Heart left ventricle (tissue), 16 donors: ENCODE results near the gene STIP1. TPM values are rescaled to one million over a fixed set of nuclear protein-coding genes. Genes with fewer than 3 reads are reported as not detected.

Experiments
- ATAC-seq, 4 donors: fragments of 200-7000 bp; cut with Tn5 transposase; one replicate each; pipeline ENCODE4 v1.9.1; 2020 to 2022; ENCODE audit warnings: moderate library complexity in 4 of 4, mild to moderate bottlenecking in 3 of 4, moderate number of reproducible peaks in 1 of 4
- DNase-seq, 5 donors: peaks; one replicate each; pipeline ENCODE4 v3.0.0-alpha.2; 2020
- H3K27ac ChIP-seq, 12 donors: fragments of 200-600 bp; sonication (generic) in 4 of 12; one replicate each; pipeline versions ENCODE4 v1.5.0 to v1.8.0; 2016 to 2022; ENCODE audit warnings: mild to moderate bottlenecking in 2 of 12
- H3K27me3 ChIP-seq, 9 donors: fragments of 200-600 bp; sonication (generic) in 2 of 9; one replicate each; pipeline versions ENCODE4 v1.5.1 to v1.8.0; 2016 to 2022; ENCODE audit warnings: mild to moderate bottlenecking in 3 of 9
- H3K36me3 ChIP-seq, 9 donors: fragments of 200-600 bp; sonication (generic) in 2 of 9; one replicate each; pipeline versions ENCODE4 v1.5.0 to v1.8.0; 2018 to 2022; ENCODE audit warnings: mild to moderate bottlenecking in 2 of 9
- H3K4me1 ChIP-seq, 12 donors: fragments of 200-600 bp; sonication (generic) in 4 of 12; one replicate each; pipeline versions ENCODE4 v1.5.0 to v1.8.0; 2016 to 2022; ENCODE audit warnings: mild to moderate bottlenecking in 3 of 12
- H3K4me3 ChIP-seq, 12 donors: fragments of 200-600 bp; sonication (generic) in 4 of 12; one replicate each; pipeline versions ENCODE4 v1.5.0 to v1.8.0; 2017 to 2022; ENCODE audit warnings: mild to moderate bottlenecking in 9 of 12, moderate library complexity in 4 of 12
- H3K9me3 ChIP-seq, 12 donors: fragments of 200-600 bp; sonication (generic) in 4 of 12; one replicate each; pipeline versions ENCODE4 v1.5.0 to v1.8.0; 2016 to 2022; ENCODE audit warnings: mild to moderate bottlenecking in 1 of 12
- POLR2A ChIP-seq, 2 donors: fragments of 450-650 bp; IDR thresholded peaks; one replicate each; pipeline ENCODE4 v1.6.1; 2017; ENCODE audit warnings: antibody characterized with exemption in 2 of 2, mild to moderate bottlenecking in 2 of 2, moderate library complexity in 2 of 2
- WGBS, 4 donors: extraction: QIAGEN DNeasy Blood & Tissue Kit in 2 of 4; methylation state at CpG; one replicate each; pipeline versions ENCODE4 v1.1.5 to v1.1.7; 2013 to 2018; 5-methylcytosine and 5-hydroxymethylcytosine counted together
- intact Hi-C, 10 donors: fragments of 100-400 bp; cut with DNase I; formaldehyde crosslinking; loops; one replicate each; pipeline versions ENCODE4 v1.11.1 to v1.14.2; 2022
- polyA plus RNA-seq, 2 donors: library from polyadenylated mRNA; stranded (reverse); fragments of 200-250 nt; gene quantifications; one replicate each; pipeline ENCODE4 v1.2.3, GENCODE V29; 2013
- total RNA-seq, 9 donors: library from RNA; depleted of rRNA in 2 of 9; stranded (reverse); fragments of >200 nt in 2 of 9; fragmentation: NEBNext Ultra II Directional in 3 of 9; extraction: Animal tissue kit (Norgen Biotek cat#: 25700) in 3 of 9; gene quantifications; one replicate each; pipeline versions ENCODE4 v1.1.0 to v1.2.4, GENCODE V29; 2016 to 2023
- TF ChIP-seq, protein P1 (sequence below), 12 donors: fragments of 200-600 bp; sonication (generic) in 4 of 12; IDR thresholded peaks; one replicate each; pipeline versions ENCODE4 v1.5.0 to v1.8.0; 2018 to 2022; ENCODE audit warnings: antibody characterized with exemption in 12 of 12, mild to moderate bottlenecking in 5 of 12
- donor health status: ischemic (EF 13 %, LVEDD 7.1; RV severe dilation, severe dysfunction).
- donor health status: healthy with polysubstance abuse.
- donor health status: DM: no; HTN: yes; CAD: no.
- donor health status: DM: no; HTN: no; CAD: no.
- donor health status: ischemic (EF 25% LVEDD 6.9; RV normal size, moderate dysfunction).
- donor health status: ischemic (EF 25% LVEDD 5.7; RV mildly dilated, moderate dysfunction).
- donor health status: healthy.
- donor health status: DM: yes; HTN: yes; CAD: no.
- donor health status: ischemic (EF 35%, LVEDD 5.7; RV mildly dilated, moderate dysfunction).
- donor health status: nonischemic (EF 11% LVEDD 7.7; RV severe dilation, severe dysfunction).
- donor health status: DM: yes; HTN: yes; CAD: no.
- donor health status: PGD.
- donor health status: ischemic (EF 29% LVEDD 5.4; RV normal size, mild dysfunction).
- donor health status: nonischemic (EF 23%, LVEDD 6.1; RV moderate dilation, normal function).

Gene STIP1
- total and polyA plus RNA-seq, 11 donors = 68.8 to 175 (median 88.8) TPM

DNA sequence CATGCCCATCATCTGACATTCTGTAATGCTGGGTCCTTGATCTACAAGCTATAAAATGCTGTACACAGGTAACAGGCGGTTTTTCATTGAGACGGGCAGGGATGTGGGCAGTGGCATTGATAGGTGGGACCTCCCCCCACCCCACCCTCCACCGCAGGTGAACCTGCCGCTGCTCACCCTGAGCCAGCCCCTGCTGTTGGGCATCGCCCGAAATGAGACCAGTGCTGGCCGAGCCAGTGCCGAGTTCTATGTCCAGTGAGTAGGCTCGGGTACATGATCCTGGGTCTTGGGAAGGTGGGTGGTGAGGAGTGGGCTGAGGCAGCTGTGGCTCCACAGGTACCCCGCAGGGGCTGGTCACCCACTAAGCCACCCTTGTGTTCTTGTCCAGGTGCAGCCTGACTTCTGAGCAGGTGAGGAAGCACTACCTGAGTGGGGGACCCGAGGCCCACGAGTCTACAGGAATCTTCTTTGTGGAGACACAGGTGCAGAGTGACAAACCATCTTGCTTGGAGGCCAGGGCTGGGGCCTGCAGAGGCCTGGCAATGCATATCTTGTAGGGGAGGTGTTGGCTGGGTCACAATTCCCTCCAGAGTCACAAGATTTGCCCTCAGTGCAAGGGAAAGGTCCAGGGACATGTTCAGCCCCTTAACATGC lies 43.2 kb downstream of the STIP1 start:
- Histone ChIP-seq H3K9me3 (no peaks in the 10 kb centered on the region), H3K27me3 (no peaks in the 10 kb centered on the region), H3K36me3 (peaks cover 0 to 2% (median 0%) of the 10 kb centered on the region in 9 donors), H3K27ac (peak overlapping the region in 11 of 12 donors; percentile 92 to 98 (median 97)), H3K4me1 (peaks cover 3 to 75% (median 54%) of the 10 kb centered on the region in 12 donors), H3K4me3 (peak overlapping the region in 5 of 12 donors; percentile 68 to 86 (median 76))
- DNase-seq = peak in 3 of 5 donors; percentile 9 to 37 (median 25)
- intact Hi-C loops = loop anchor here in 1 of 10 donors (5.0 kb wide), 1 partner anchor 42 kb away; the partner anchor contains the start of gene STIP1
- no peak for ATAC-seq
- WGBS, 4 donors = 87 to 91% (median 90%) methylated on average over 8 to 12 of the region's 12 CpGs
- no peak for TF ChIP-seq POLR2A (IDR thresholded peaks at IDR 0.05)
- TF ChIP-seq, protein P1, sequence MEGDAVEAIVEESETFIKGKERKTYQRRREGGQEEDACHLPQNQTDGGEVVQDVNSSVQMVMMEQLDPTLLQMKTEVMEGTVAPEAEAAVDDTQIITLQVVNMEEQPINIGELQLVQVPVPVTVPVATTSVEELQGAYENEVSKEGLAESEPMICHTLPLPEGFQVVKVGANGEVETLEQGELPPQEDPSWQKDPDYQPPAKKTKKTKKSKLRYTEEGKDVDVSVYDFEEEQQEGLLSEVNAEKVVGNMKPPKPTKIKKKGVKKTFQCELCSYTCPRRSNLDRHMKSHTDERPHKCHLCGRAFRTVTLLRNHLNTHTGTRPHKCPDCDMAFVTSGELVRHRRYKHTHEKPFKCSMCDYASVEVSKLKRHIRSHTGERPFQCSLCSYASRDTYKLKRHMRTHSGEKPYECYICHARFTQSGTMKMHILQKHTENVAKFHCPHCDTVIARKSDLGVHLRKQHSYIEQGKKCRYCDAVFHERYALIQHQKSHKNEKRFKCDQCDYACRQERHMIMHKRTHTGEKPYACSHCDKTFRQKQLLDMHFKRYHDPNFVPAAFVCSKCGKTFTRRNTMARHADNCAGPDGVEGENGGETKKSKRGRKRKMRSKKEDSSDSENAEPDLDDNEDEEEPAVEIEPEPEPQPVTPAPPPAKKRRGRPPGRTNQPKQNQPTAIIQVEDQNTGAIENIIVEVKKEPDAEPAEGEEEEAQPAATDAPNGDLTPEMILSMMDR (IDR thresholded peaks at IDR 0.05) = no peak

- no peak for TF ChIP-seq POLR2A (IDR thresholded peaks at IDR 0.05)
- TF ChIP-seq, protein P1 (IDR thresholded peaks at IDR 0.05) = no peak
- peak in 2 of 5 donors; percentile 28 to 47 for DNase-seq
- 15 to 33% (median 31%) methylated on average over 6 to 13 of the region's 13 CpGs for WGBS, 4 donors
- H3K9me3 ChIP-seq = no peaks in the 10 kb centered on the region
- peak overlapping the region; percentile 48 to 86 (median 78) for H3K4me3 ChIP-seq
- peak overlapping the region; percentile 92 to 98 (median 98) for H3K27ac ChIP-seq
- no peaks in the 10 kb centered on the region for H3K27me3 ChIP-seq
- no peak for ATAC-seq
- no peaks in the 10 kb centered on the region for H3K36me3 ChIP-seq
- H3K4me1 ChIP-seq = peaks cover 3 to 73% (median 53%) of the 10 kb centered on the region in 12 donors
- intact Hi-C loops = loop anchor here in 1 of 10 donors (5.0 kb wide), 1 partner anchor 42 kb away; the partner anchor contains the start of gene STIP1
These were observed 43.8 kb downstream of the STIP1 start for GRCh38 chr11:64229744-64230170.

- intact Hi-C loops = no loop called here
- no peaks in the 10 kb centered on the region for H3K27me3 ChIP-seq
- H3K9me3 ChIP-seq = no peaks in the 10 kb centered on the region
- TF ChIP-seq, protein P1 (IDR thresholded peaks at IDR 0.05) = no peak
- TF ChIP-seq POLR2A (IDR thresholded peaks at IDR 0.05) = peak in 1 of 2 donors; percentile 57
- H3K36me3 ChIP-seq = no peaks in the 10 kb centered on the region
- H3K4me3 ChIP-seq = peak within 1 kb of the TSS; percentile 48 to 86 (median 78)
- 0 to 1% (median 1%) methylated on average over 47 to 62 of the region's 62 CpGs for WGBS, 4 donors
- peak; percentile 94 to 95 (median 94) for DNase-seq
- H3K4me1 ChIP-seq = peaks cover 3 to 73% (median 52%) of the 10 kb centered on the region in 12 donors
- peak; percentile 63 to 78 (median 67) for ATAC-seq
- peak within 1 kb of the TSS; percentile 92 to 98 (median 98) for H3K27ac ChIP-seq
These were observed 44.4 kb downstream of the STIP1 start, which contains the start of gene DNAJC4 for GRCh38 chr11:64230171-64230984. Gene DNAJC4 (plus strand): TSS chr11:64230548. CDS start chr11:64230855, 307 bp downstream.
